ENCODE results near the gene MDM2.

Gene MDM2

GRCh38 chr12:68896881-68897540, 89.0 kb downstream of the MDM2 start:
- DNase-seq (ENCODE audit: low read depth, low spot score): no peak
- no peak overlapping the region for H3K27ac ChIP-seq

DNA sequence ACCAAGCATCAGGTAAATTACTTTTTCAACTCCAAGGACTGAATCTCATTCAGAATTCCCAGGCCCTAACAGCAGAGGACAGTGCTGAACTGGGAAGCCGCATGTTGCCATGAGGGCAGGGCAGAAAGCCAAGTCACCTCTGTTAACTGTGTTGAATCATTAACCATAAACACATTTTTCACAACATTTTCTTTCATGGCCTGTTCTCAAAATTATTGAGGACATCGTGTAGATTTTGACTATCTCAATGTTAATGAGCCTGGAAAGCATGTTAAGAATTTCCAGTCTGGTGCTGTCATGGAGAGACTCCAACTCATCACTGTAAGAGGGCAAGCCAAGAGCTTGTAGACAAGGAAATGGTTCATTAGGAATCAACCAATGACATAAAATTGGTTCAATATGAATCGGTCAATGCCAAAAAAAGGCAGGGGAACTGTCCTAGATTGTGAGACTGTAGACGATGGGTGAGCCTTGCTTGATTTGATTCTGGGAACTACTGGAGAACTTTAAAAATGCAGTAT, 91.3 kb downstream of the MDM2 start:
- no peak overlapping the region for H3K27ac ChIP-seq

DNA sequence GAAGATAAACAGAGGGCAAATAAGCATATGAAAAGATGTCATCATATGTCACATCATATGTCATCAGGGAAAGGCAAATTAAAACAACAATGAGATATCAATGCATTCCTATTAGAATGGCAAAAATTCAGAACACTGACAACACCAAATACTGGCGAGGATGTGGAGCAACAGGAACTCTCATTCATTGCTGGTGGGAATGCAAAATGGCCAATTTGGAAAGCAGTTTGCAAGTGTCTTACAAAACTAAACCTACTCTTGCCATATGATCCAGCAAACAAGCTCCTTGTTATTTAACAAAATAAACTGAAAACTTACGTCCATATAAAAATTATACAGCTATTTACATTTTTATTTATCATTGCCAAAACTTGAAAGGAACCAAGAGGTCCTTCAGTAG, 92.3 kb downstream of the MDM2 start:
- DNase-seq (ENCODE audit: low read depth, low spot score): no peak
- H3K27ac ChIP-seq: no peak overlapping the region

More for the DNA sequence above, 91.3 kb downstream of the MDM2 start:
- no peak for DNase-seq (ENCODE audit: low read depth, low spot score)
